Measurements from ENCODE around the gene HEATR5B.
"Not testable (repeated sequence)": the region's sequence is repeated elsewhere in the genome, so short reads cannot be mapped to it uniquely, and the experiment has no call there.

HEATR5B gene

DNA sequence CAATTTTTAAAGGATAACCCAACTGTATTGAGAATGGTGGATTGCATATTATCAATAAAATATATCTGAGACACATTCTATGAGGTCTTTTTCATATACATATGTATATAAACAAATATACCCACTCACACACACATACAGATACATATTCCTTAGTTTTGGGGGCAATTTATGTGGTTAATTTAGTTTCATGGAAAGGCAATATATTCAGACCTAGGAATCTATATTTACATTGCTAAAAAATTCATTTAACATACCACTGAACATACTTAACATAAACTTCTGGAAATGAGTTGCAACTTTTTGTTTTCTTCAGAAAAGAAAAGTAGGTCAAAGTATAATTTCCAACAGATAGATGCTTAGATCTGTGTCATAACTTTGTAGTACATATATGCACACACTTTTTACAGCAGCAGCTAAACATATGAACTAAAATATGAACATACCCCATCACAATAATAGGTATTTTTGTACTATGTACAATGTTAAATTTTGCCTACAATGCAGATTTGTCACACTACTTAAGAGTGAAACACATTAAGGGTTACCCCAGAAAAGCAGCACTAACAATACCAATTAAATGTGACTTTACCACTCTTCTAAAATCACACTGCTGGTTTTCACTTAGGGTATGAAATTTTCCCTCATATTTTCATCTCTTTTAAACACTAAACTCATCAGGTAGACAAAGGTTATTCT lies 23.0 kb downstream of the HEATR5B start:
- no peak for DNase-seq

DNA sequence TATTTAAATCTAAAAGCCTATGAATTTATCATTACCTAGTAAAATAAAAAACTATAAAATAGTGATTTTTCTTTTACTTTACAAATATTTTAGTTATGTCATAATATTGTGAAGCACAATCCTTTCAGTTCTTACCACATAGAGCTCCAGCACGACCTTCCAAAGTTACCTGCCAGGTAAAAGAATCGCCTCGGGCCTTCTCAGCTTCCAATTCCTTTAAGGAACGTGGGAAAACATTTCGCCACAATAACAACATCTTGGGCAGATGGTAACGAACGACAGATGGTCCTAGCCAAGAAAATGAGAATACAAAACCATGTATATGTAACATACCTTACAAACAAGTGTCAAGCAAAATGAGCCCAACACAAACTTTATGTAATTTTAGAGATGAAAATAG lies 23.7 kb downstream of the HEATR5B start:
- no peak for DNase-seq

DNA sequence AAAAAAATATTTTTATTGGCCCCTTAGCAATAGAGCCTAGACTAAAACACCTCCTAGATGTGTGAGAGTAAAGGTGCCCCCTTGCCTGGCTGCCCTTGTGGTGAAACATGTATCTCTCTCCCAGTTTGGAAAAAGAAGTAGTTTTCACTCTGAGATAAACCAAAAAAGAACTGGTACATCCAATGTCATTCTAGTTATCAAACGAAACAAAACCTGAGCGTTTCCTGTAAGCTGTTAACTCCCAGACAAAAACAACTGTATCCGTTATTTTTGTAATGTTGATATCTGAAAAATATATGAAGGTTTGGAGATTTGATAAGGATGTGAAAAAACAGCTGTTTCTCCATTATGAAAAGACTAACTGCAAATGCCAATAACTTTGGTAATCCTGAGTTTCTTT lies 24.3 kb downstream of the HEATR5B start:
- no peak for DNase-seq

GRCh38 chr2:37052600-37053332 lies 31.4 kb downstream of the HEATR5B start:
- no peak for DNase-seq

DNA sequence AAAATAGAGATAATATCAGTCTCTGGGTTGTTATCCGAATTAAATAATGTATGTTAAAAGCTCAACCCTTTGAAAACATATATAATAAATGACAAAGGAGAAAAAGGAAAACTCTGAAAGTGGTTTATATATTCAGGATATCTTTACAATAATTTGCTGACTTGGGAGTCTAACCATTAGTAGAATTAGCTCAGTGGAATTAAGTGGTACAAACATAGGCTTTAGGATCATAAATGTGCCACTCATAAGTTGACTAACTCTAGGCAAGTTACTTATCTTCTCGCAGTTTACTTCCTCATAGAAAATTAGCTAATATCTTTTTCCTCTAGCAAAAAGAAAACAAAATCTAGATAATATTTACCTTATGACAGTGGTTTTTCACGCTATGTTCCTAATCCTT lies 44.6 kb downstream of the HEATR5B start:
- DNase-seq = no peak

DNA sequence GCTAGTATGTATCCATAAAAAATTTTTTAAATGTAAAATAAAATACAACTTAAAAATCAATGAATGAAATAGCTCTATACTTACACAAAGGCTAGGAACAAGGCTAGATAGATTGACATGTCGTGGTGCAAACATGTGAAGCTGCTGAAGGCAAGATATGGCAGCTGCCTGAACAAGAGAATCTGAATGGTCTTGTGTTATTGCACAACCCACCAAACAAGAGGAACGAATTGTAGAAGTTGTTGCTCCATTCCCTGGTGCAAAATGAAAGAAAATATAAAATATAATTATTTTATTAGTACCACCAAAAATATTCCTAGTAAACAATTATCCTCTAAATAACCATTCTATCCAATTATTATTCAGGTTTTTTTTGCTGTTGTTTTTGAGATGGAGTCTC lies 46.4 kb downstream of the HEATR5B start:
- no peak for DNase-seq

- no peak for DNase-seq
These were observed 54.4 kb downstream of the HEATR5B start for GRCh38 chr2:37029758-37030157.

DNA sequence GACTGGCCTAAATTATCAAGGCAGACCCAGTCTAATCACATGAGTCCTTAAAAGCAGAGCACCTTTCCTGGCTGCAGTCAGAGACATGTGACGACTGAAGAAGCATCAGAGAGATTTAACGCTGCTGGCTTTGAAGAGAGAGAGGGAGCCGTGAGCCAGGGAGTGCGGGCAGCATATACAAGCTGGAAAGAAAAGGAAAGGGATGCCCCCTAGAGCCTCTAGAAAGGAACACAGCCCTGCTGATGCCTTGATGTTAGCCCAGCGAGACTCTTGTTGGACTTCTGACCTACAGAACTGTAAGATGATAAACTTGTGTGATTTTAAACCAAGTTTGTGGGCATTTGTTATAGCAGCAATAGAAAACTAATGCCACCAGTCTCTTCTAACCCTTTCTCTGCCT lies 58.1 kb downstream of the HEATR5B start:
- DNase-seq = no peak

DNA sequence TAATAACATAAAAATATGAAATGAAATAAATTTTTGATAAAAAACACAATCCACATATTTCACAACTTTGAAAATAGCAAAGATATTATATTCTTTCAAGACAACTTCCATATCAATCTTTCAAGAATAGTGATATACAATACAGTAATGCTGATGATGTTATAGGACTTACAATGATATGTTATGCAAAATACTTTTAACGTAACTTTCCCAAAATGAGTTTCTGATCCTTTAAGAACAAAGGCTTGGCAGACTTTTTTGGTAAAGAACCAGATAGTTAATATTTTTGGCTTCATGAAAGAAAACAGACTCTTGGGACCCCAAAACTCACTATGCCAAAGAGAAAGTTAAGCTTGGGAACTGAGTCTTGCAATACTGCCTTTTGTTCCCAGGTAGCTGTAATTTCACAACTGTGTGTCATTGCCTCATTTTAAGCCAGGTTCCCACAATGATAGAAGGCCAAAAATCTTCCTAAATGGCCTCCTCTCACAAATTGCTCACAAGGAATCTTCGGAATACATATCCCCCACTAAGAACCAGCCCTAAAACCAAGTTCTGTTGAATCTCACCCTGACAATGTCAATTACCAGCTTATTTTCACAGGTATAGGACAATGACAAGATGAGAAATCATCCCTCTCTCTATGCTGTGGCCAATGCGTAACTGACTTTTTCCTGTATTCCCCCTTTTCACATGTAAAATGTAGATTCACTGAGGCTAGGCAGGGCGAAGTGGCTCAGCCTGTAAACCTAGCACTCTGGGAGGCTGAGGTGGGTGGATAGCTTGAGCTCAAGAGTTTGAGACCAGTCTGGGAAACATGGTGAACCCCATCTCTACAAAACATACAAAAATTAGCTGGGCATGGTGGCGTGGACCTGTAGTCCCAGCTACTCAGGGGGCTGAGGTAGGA lies 63.0 kb downstream of the HEATR5B start:
- DNase-seq = peak; percentile 36

DNA sequence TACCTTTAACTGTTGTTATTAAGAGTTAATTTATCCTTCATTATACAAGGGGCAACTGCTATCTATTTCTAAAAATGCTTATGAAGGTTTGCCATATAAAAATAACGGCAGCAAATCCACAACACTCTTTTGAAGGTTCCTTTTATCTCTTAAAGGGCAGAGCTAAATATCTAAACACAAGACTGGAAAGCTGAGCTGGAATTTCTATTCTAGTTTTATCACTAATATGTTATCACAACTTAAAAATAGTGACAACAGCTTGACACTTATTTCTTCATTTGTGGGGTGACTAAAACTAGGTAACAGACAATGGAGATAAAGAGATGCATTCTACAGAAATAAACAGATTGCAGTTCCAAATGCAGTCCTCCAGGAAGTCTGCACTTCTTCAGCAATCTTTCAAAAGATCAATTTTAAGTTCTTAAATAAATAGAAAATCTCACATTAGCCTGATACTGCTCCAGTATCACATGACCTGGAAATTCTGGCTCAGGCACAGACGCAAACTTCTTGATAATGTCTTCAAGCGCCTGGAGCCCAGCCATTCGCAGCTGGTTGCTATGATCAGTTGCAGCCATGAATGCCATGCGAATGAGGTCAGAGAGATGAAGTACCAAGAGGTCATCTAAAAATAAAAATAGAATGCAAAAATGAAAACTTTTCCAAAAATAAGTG lies 63.8 kb downstream of the HEATR5B start:
- DNase-seq = peak; percentile 68

GRCh38 chr2:37013315-37013641 lies 70.9 kb downstream of the HEATR5B start:
- DNase-seq = no peak

DNA sequence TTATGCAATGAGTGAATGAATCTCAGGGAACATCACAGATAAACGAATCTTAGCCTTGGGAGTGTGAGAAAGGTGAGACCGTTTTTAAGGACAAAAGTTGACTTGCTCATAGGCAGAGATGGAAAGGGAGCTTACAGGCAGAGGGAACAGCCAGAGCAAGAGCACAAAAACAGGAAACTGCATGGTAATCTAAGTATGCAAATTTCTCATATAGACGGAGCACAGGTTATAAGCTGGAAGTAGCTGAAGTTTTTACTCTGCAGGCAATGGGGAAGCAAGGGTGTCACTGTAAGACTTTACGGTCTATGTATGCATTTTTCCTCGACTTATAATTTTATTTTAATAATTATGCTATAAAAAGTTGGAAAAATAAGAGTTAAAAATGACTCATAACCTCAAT lies 73.0 kb downstream of the HEATR5B start:
- DNase-seq = no peak

- no peak for DNase-seq
These were observed 78.9 kb downstream of the HEATR5B start for GRCh38 chr2:37005118-37005868.

GRCh38 chr2:37000988-37001556 lies 83.1 kb downstream of the HEATR5B start:
- no peak for DNase-seq

- no peak for DNase-seq
These were observed 83.9 kb downstream of the HEATR5B start for GRCh38 chr2:37000318-37000717.

DNA sequence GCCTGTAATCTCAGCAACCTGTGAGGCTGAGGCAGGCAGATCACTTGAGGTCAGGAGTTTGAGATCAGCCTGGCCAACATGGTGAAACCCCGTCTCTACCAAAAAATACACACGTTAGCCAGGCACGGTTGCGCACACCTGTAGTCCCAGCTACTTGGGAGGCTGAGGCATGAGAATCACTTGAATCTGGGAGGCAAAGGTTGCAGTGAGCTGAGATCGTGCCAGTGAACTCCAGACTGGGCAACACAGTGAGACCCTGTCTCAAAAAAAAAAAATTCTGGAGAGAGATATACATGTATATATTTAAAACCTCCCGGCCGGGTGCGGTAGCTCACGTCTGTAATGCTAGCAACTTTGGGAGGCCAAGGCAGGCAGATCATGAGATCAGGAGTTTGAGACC lies 84.8 kb downstream of the HEATR5B start:
- DNase-seq = not testable (repeated sequence)

GRCh38 chr2:36993841-36994620 lies 90.1 kb downstream of the HEATR5B start:
- DNase-seq = no peak

DNA sequence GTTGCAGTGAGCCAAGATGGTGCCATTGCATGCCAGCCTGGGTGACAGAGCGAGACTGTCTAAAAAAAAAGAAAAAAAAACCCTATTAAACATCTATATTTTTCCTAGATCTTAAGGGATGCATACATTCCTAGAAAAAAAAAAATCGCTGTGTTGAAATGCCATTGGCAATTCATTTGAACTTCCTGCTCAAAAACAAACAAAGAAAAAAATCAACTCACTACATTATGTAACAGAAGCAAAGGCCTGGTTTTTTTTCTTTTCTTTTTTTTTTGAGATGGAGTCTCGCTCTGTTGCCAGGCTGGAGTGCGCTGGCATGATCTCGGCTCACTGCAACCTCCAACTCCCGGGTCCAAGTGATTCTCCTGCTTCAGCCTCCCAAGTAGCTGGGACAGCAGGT lies 96.2 kb downstream of the HEATR5B start:
- no peak for DNase-seq

- DNase-seq = no peak
These were observed 101.7 kb downstream of the HEATR5B start for GRCh38 chr2:36982467-36982866.

DNA sequence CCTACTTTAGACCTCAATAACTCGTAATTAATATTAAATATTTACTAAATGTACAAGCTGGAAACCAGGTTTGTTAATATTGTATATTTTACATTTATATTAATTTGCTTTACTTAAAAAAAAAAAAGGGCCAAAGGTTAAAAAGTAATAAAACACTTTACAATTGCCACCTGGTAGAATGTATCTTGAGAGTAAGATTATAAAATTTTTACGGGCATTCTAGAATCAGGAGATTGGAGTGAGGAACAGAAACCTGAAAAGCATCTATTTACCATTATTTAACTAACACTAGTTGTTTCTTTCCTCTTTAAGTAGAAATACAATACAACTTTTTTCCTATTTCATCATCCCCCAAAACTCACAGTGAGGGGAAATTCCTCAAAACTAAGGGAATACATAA lies 102.3 kb downstream of the HEATR5B start:
- no peak for DNase-seq

DNA sequence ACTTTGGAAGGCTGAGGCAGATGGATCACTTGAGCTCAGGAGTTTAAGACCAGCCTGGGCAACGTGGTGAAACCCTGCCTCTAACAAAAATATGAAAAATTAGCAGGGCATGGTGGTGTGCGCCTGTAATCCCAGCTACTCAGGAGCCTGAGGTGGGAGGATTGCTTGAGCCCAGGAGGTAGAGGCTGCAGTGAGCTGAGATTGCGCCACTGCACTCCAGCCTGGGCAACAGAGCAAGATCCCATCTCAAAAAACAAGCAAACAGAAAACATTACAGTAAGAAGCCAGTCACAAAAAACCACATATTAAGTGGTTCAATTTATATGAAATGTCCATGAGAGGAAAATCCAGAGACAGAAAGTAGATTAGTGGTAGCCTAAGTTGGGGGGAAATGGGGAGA lies 105.2 kb downstream of the HEATR5B start:
- not testable (repeated sequence) for DNase-seq

All from eye (tissue), 1 donor.